Ascending aorta (tissue), 2 donors: ENCODE measurements around the gene CNOT6L. TPM values are rescaled to one million over a fixed set of nuclear protein-coding genes. Genes with fewer than 3 reads are reported as not detected.
"Not testable (repeated sequence)": the region's sequence is repeated elsewhere in the genome, so short reads cannot be mapped to it uniquely, and the experiment has no call there.

Source experiments
- DNase-seq, 2 donors: peaks; one replicate each; pipeline ENCODE4 v3.0.0-alpha.2; 2019; ENCODE audit warnings: low spot score in 2 of 2
- H3K27ac ChIP-seq, 2 donors: fragments of 200-600 bp; sonication (generic); one replicate each; pipeline ENCODE4 v1.5.1; 2016 to 2017; ENCODE audit warnings: mild to moderate bottlenecking in 1 of 2
- H3K27me3 ChIP-seq: fragments of 200-600 bp; sonication (generic); one replicate; pipeline ENCODE4 v1.5.1; 2017
- H3K36me3 ChIP-seq, 2 donors: fragments of 200-600 bp; sonication (generic); one replicate each; pipeline ENCODE4 v1.5.1; 2016
- H3K4me1 ChIP-seq, 2 donors: fragments of 200-600 bp; sonication (generic); one replicate each; pipeline ENCODE4 v1.5.1; 2016 to 2017; ENCODE audit warnings: mild to moderate bottlenecking in 1 of 2
- H3K4me3 ChIP-seq, 2 donors: fragments of 200-600 bp; sonication (generic); one replicate each; pipeline ENCODE4 v1.5.1; 2016 to 2017; ENCODE audit warnings: mild to moderate bottlenecking in 1 of 2
- H3K9me3 ChIP-seq, 2 donors: fragments of 200-600 bp; sonication (generic); one replicate each; pipeline ENCODE4 v1.5.1; 2016
- intact Hi-C: fragments of 100-400 bp; cut with DNase I; formaldehyde crosslinking; loops from one replicate; pipeline ENCODE4 v1.15.1; 2023
- total RNA-seq: library from RNA; depleted of rRNA; stranded (reverse); fragments of >200 nt; gene quantifications from one replicate; pipeline ENCODE4 v1.1.0, GENCODE V29; 2016
- TF ChIP-seq, protein P1 (sequence below), 3 experiments: fragments of 200-600 bp in 2 of 3; fragments of 450-650 bp in 1 of 3; sonication (generic) in 2 of 3; IDR thresholded peaks; one replicate each; pipeline ENCODE4 v1.5.1; 2016 to 2019; ENCODE audit warnings: antibody characterized with exemption in 3 of 3, mild to moderate bottlenecking in 1 of 3, moderate library complexity in 1 of 3

The CNOT6L gene
- total RNA-seq, 1 donor from 2014 or later: 13.1 TPM

GRCh38 chr4:77721073-77721472 is 98.1 kb downstream of the CNOT6L start:
- TF ChIP-seq, protein P1, sequence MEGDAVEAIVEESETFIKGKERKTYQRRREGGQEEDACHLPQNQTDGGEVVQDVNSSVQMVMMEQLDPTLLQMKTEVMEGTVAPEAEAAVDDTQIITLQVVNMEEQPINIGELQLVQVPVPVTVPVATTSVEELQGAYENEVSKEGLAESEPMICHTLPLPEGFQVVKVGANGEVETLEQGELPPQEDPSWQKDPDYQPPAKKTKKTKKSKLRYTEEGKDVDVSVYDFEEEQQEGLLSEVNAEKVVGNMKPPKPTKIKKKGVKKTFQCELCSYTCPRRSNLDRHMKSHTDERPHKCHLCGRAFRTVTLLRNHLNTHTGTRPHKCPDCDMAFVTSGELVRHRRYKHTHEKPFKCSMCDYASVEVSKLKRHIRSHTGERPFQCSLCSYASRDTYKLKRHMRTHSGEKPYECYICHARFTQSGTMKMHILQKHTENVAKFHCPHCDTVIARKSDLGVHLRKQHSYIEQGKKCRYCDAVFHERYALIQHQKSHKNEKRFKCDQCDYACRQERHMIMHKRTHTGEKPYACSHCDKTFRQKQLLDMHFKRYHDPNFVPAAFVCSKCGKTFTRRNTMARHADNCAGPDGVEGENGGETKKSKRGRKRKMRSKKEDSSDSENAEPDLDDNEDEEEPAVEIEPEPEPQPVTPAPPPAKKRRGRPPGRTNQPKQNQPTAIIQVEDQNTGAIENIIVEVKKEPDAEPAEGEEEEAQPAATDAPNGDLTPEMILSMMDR (IDR thresholded peaks at IDR 0.05): no peak
- peaks cover 20 to 47% of the 10 kb centered on the region in 2 donors for H3K36me3 ChIP-seq

GRCh38 chr4:77718500-77718899 is 100.7 kb downstream of the CNOT6L start:
- H3K4me1 ChIP-seq, DNase-seq, intact Hi-C loops, H3K27ac ChIP-seq, H3K4me3 ChIP-seq, H3K9me3 ChIP-seq, H3K27me3 ChIP-seq: not testable (repeated sequence)
- peaks cover 3 to 23% of the 10 kb centered on the region in 2 donors for H3K36me3 ChIP-seq

More at GRCh38 chr4:77721073-77721472, 98.1 kb downstream of the CNOT6L start:
- no peaks in the 10 kb centered on the region for H3K27me3 ChIP-seq
- H3K4me1 ChIP-seq: no peaks in the 10 kb centered on the region
- no peaks in the 10 kb centered on the region for H3K9me3 ChIP-seq
- no peak overlapping the region for H3K27ac ChIP-seq
- no peak overlapping the region for H3K4me3 ChIP-seq
- intact Hi-C loops: no loop called here
- DNase-seq: no peak

- TF ChIP-seq, protein P1 (IDR thresholded peaks at IDR 0.05): no peak
Measured at GRCh38 chr4:77715414-77716290, 103.5 kb downstream of the CNOT6L start.

DNA sequence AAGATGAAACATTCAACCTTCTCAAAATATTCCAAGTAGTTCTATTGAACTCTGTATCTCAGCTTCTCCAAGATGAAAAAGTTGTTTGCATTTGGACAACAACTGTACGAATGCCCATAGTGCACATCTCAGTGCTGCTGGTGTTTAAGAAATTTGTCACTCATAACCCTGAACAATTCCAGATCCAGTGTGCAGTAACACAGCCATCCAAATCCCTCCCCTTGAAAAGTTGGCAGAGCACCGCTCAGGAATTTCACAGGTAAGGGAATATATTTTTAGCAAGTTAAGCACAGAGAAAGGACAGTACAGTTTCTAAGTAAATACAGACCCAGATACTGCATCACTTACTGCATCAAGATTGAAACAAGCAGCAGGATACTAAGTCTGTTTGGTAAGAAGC is 104.7 kb downstream of the CNOT6L start:
- Histone ChIP-seq H3K4me3 (no peak overlapping the region), H3K27me3 (no peaks in the 10 kb centered on the region), H3K36me3 (peaks cover 3 to 4% of the 10 kb centered on the region in 2 donors), H3K9me3 (no peaks in the 10 kb centered on the region), H3K27ac (no peak overlapping the region), H3K4me1 (no peaks in the 10 kb centered on the region)
- DNase-seq: no peak
- intact Hi-C loops: no loop called here
- TF ChIP-seq, protein P1 (IDR thresholded peaks at IDR 0.05): no peak

More at GRCh38 chr4:77715414-77716290, 103.5 kb downstream of the CNOT6L start:
- DNase-seq: no peak
- H3K27ac ChIP-seq: no peak overlapping the region
- no peaks in the 10 kb centered on the region for H3K4me1 ChIP-seq
- H3K4me3 ChIP-seq: no peak overlapping the region
- intact Hi-C loops: no loop called here
- H3K9me3 ChIP-seq: no peaks in the 10 kb centered on the region
- peaks cover 3 to 10% of the 10 kb centered on the region in 2 donors for H3K36me3 ChIP-seq
- no peaks in the 10 kb centered on the region for H3K27me3 ChIP-seq

GRCh38 chr4:77713884-77714283 is 105.3 kb downstream of the CNOT6L start:
- no peak overlapping the region for H3K27ac ChIP-seq
- no peak for DNase-seq
- peaks cover 0 to 4% of the 10 kb centered on the region in 2 donors for H3K36me3 ChIP-seq
- H3K4me3 ChIP-seq: no peak overlapping the region
- intact Hi-C loops: no loop called here
- H3K27me3 ChIP-seq: no peaks in the 10 kb centered on the region
- no peaks in the 10 kb centered on the region for H3K9me3 ChIP-seq
- H3K4me1 ChIP-seq: no peaks in the 10 kb centered on the region
- TF ChIP-seq, protein P1 (IDR thresholded peaks at IDR 0.05): no peak

GRCh38 chr4:77712675-77713074 is 106.5 kb downstream of the CNOT6L start:
- no peaks in the 10 kb centered on the region for H3K4me1 ChIP-seq
- no peak overlapping the region for H3K4me3 ChIP-seq
- H3K27me3 ChIP-seq: no peaks in the 10 kb centered on the region
- intact Hi-C loops: no loop called here
- no peaks in the 10 kb centered on the region for H3K9me3 ChIP-seq
- TF ChIP-seq, protein P1 (IDR thresholded peaks at IDR 0.05): no peak
- H3K27ac ChIP-seq: no peak overlapping the region
- H3K36me3 ChIP-seq: peaks cover 0 to 4% of the 10 kb centered on the region in 2 donors
- no peak for DNase-seq
